ENCODE measurements around the gene CLEC18C. TPM values are rescaled to one million over a fixed set of nuclear protein-coding genes. Genes with fewer than 3 reads are reported as not detected.
"Not testable (repeated sequence)": the region's sequence is repeated elsewhere in the genome, so short reads cannot be mapped to it uniquely, and the experiment has no call there.

CLEC18C gene
- total and polyA plus RNA-seq, 3 donors from 2014 or later, result 3.1 to 31.9 (median 7.9) TPM

DNA sequence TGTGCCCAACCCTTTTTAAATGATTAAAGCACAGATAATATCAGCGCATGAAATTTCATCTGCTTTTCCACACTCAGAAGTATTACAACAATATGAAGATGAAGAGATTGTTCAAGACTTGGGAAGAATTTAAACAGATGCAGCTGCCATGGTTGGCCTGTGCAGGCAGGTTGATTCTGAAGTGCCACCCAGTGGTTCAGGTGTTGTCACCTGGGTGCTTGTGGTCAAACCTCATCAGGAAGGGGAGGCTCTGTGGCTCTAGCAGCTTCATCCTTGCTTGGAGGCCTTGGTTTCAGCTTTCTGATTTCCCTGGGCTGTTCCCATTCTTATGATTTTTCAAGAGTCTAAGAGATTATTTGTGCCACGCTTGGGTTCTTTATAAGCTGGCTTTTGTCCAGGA, 22.2 kb upstream of the CLEC18C start:
- 76 to 92% methylated on average over 2 of the region's 2 CpGs for WGBS, 2 donors
- no peaks in the 10 kb centered on the region for H3K36me3 ChIP-seq (ENCODE audit: low read depth, missing control alignments)

DNA sequence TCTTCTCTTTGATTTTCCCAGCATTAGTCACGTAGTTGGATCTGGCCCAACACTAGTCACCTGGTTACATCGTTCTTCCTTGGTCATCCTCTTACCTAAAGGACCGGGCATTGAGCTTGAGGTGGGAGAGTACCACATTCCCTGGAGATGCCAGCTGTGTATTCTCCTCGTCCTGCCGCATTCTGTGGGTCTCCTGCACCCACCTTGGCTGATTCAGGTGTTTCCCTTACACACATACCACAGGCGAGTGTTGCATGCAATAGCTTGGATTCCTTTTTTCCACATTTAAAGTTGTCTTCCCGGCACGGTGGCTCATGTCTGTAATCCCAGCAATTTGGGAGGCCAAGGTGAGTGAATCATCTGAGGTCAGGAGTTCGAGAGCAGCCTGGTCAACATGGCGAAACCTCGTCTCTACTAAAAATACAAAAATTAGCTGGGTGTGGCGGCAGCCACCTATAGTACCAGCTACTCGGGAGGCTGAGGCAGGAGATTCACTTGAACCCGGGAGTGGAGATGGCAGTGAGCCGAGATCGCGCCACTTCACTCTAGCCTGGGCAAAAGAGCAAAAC, 21.6 kb upstream of the CLEC18C start:
- H3K4me3 ChIP-seq, result no peak overlapping the region
- no peak for DNase-seq
- WGBS, 2 donors, result 83 to 90% methylated on average over 17 of the region's 17 CpGs
- no peak for TF ChIP-seq POLR2A (IDR thresholded peaks at IDR 0.05)
- TF ChIP-seq CTCF (IDR thresholded peaks at IDR 0.05), result no peak
- H3K36me3 ChIP-seq (ENCODE audit: low read depth, missing control alignments), result no peaks in the 10 kb centered on the region
- H3K4me1 ChIP-seq, result no peaks in the 10 kb centered on the region
- H3K27me3 ChIP-seq, result no peaks in the 10 kb centered on the region
- no peak overlapping the region for H3K27ac ChIP-seq
- no peaks in the 10 kb centered on the region for H3K9me3 ChIP-seq
- intact Hi-C loops (cut with DNase I; ENCODE audit: low total_unique reads), result no loop called here

More for the DNA sequence above, 22.2 kb upstream of the CLEC18C start:
- Histone ChIP-seq H3K9me3 (no peaks in the 10 kb centered on the region), H3K27ac (no peak overlapping the region), H3K27me3 (no peaks in the 10 kb centered on the region), H3K4me3 (no peak overlapping the region), H3K4me1 (no peaks in the 10 kb centered on the region)
- DNase-seq, result no peak
- intact Hi-C loops (cut with DNase I; ENCODE audit: low total_unique reads), result no loop called here
- no peak for TF ChIP-seq POLR2A (IDR thresholded peaks at IDR 0.05)
- TF ChIP-seq CTCF (IDR thresholded peaks at IDR 0.05), result no peak

DNA sequence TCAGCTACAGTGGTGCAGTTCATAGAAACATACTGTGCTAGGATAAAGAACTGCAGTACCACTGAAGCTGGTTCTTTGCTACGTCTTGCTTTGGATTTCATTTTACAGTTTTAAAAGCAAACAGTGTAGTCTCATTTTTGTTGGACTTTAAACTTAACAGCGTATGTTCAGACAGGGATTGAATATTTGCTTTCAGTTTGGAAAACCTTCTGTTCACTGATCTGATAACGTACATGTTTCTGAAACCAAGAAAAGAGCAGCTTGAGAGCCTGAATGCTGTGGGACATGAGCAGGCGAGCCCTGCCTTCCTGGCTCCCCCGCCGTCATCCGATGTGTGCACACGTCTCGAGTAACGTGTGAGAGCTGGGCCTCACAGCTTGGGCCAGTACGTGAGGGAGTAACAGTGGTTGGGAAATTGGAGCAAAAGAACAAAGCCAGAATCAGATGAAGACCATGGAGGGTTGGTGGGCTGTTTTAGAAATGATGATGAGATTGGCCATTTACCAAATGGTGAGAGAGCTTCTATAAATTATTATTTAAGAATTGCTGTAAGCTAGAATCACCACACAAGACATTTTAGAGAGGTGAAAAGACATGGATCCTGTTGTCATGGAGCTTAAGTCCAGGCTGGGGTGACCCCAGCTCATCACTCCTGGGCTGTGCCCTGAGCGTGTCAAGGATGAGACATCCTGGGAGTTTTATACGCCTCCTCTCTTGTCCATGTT, 20.8 kb upstream of the CLEC18C start:
- intact Hi-C loops (cut with DNase I; ENCODE audit: low total_unique reads), result no loop called here
- Histone ChIP-seq H3K27ac (peak overlapping the region in 1 of 2 donors; percentile 2), H3K4me1 (no peaks in the 10 kb centered on the region), H3K27me3 (no peaks in the 10 kb centered on the region), H3K9me3 (no peaks in the 10 kb centered on the region), H3K36me3 (ENCODE audit: low read depth, missing control alignments) (no peaks in the 10 kb centered on the region), H3K4me3 (no peak overlapping the region)
- DNase-seq, result no peak
- TF ChIP-seq CTCF (IDR thresholded peaks at IDR 0.05), result no peak
- no peak for TF ChIP-seq POLR2A (IDR thresholded peaks at IDR 0.05)
- WGBS, 2 donors, result 94 to 95% methylated on average over 13 of the region's 13 CpGs

- DNase-seq; H3K4me1 ChIP-seq; H3K9me3 ChIP-seq; H3K4me3 ChIP-seq; H3K36me3 ChIP-seq (ENCODE audit: low read depth, missing control alignments); H3K27ac ChIP-seq; intact Hi-C loops (cut with DNase I; ENCODE audit: low total_unique reads); H3K27me3 ChIP-seq: not testable (repeated sequence)
- 92 to 96% methylated on average over 10 of the region's 10 CpGs for WGBS, 2 donors
These were observed 18.9 kb upstream of the CLEC18C start for GRCh38 chr16:70154736-70155135.

DNA sequence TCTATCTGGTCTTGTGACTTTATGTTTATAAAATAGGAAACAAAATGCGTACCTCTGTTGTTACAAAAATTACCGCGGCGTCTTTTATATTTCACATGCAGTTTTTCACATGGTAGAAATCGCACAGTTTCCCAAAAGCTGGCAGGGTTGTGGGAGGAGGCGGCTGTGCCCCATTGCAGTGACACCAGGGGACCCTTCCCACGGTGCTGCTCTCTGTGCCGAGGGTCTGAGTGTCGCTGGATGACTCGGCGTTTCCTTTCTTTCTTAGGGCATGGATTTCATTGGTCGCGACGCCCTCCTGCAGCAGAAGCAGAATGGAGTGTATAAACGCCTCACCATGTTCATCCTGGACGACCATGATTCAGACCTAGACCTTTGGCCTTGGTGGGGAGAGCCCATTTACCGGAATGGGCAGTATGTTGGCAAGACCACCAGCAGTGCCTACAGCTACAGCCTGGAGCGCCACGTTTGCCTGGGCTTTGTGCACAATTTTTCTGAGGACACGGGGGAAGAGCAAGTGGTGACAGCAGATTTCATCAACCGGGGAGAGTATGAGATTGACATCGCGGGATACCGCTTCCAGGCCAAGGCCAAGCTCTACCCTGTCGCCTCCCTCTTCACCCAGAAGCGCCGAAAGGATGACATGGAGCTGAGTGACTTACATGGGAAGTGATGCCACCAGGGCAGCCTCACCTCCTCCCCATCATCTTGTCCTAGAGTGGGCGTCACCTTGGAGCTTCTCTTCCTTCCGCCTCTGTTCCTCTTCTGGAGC, 17.2 kb upstream of the CLEC18C start:
- Histone ChIP-seq H3K36me3 (ENCODE audit: low read depth, missing control alignments) (no peaks in the 10 kb centered on the region), H3K9me3 (no peaks in the 10 kb centered on the region), H3K27me3 (no peaks in the 10 kb centered on the region), H3K27ac (no peak overlapping the region), H3K4me1 (no peaks in the 10 kb centered on the region), H3K4me3 (no peak overlapping the region)
- peak; percentile 24 for DNase-seq
- TF ChIP-seq CTCF (IDR thresholded peaks at IDR 0.05), result no peak
- TF ChIP-seq POLR2A (IDR thresholded peaks at IDR 0.05), result no peak
- intact Hi-C loops (cut with DNase I; ENCODE audit: low total_unique reads), result no loop called here
- WGBS, 2 donors, result 88 to 89% methylated on average over 29 of the region's 29 CpGs
